Epithelial cell of proximal tubule (primary cell): Measurements from ENCODE around the gene SLAMF8. TPM values are rescaled to one million over a fixed set of nuclear protein-coding genes. Genes with fewer than 3 reads are reported as not detected.

Experiments
- DNase-seq: peaks from one replicate; pipeline ENCODE4 v3.0.0-alpha.2; 2011; ENCODE audit warnings: low read depth
- H3K4me3 ChIP-seq: 2 replicates; pipeline ENCODE4 v1.5.1; 2011; ENCODE audit warnings: low read depth, mild to moderate bottlenecking, low read length
- total RNA-seq: library from RNA; depleted of rRNA; stranded (reverse); fragments of >200 nt; gene quantifications from 2 replicates; pipeline ENCODE4 v1.2.3, GENCODE V29; 2015
- TF ChIP-seq, protein P1 (sequence below): conservative IDR thresholded peaks from 2 replicates; pipeline ENCODE4 v1.5.1; 2012; ENCODE audit warnings: low read depth, mild to moderate bottlenecking, low read length

Gene SLAMF8
- total RNA-seq, 1 donor from 2014 or later, result not detected

DNA sequence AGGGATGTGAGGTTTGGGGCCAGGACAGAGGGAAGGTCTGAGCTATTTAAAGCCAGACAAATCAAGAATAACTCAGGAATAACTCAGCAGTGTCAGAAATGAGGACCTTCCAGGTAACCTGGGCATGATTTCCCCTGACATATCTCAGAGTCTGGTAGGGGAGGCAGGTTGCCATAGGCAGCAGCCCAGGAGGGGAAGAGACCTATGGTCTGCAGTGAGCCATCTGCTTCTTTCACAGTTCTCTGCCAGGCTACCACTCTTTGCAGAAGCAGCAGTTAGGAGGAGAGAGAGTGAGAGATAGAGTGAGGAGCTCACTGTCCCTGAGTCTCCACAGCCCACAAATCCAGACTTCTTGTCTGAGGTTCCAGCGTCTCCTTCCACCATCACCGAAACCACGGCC lies 42.1 kb downstream of the SLAMF8 start:
- TF ChIP-seq, protein P1, sequence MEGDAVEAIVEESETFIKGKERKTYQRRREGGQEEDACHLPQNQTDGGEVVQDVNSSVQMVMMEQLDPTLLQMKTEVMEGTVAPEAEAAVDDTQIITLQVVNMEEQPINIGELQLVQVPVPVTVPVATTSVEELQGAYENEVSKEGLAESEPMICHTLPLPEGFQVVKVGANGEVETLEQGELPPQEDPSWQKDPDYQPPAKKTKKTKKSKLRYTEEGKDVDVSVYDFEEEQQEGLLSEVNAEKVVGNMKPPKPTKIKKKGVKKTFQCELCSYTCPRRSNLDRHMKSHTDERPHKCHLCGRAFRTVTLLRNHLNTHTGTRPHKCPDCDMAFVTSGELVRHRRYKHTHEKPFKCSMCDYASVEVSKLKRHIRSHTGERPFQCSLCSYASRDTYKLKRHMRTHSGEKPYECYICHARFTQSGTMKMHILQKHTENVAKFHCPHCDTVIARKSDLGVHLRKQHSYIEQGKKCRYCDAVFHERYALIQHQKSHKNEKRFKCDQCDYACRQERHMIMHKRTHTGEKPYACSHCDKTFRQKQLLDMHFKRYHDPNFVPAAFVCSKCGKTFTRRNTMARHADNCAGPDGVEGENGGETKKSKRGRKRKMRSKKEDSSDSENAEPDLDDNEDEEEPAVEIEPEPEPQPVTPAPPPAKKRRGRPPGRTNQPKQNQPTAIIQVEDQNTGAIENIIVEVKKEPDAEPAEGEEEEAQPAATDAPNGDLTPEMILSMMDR, result no peak
- DNase-seq, result no peak
- H3K4me3 ChIP-seq, result no peak overlapping the region

DNA sequence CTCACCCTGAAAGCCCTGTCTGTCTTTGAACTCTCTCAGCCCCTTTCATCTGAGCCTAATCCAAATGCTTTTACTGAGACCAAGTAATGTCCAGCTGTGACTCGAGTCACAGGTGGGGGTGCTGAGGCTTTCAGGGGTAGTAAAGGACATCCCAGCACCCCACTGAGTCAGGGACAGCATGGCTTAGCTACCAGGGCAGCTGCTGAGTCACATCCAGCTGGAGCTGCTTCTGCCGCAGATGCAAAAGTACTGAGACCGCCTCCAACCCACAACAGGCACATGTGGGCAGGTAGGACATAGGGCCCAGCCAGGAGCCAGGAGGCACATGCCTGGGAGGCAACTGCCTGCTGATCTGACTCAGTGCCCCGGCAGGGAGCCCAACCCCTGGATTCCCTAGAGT lies 42.5 kb downstream of the SLAMF8 start:
- DNase-seq, result no peak
- TF ChIP-seq, protein P1, result no peak
- H3K4me3 ChIP-seq, result no peak overlapping the region

DNA sequence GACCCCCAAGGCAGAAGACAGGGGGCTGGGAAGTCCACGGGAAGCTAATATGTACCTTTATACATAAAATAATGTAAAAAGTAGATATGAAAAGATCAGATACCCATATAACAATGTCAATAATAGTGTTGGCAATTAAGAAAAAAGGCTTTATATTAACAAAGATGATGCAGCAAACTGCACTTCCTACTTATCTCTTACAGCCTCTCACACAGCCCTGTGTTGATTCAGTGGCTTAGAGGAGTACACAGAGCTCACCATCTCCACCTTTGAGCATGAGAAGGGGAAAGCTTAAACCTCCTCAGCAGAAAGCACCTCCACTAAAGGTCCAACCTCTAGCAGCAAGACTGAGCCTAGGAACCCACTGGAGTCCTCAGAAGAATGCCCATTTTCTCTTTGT lies 42.9 kb downstream of the SLAMF8 start:
- TF ChIP-seq, protein P1, result no peak
- no peak for DNase-seq
- no peak overlapping the region for H3K4me3 ChIP-seq

DNA sequence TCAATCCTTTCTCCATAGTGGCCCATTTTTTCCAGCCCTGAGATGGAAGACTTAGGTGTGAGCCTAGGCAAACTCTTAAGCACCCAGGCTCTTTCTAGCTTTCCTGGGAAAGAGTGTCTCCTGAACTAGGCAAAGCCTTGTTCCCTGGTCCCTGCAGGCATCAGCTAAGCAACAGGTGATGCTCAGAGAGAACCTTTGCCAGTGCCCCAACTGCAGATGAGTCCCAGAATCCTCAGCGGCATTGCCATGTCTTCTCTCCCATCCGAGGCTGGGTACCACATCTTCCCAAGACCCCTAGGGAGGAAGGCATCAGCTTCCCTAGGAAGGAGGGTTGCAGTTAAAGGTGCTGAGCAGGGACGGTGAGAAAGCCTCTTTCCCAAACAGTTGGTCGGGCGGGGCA lies 44.0 kb downstream of the SLAMF8 start:
- H3K4me3 ChIP-seq, result no peak overlapping the region
- DNase-seq, result no peak
- TF ChIP-seq, protein P1, result no peak

DNA sequence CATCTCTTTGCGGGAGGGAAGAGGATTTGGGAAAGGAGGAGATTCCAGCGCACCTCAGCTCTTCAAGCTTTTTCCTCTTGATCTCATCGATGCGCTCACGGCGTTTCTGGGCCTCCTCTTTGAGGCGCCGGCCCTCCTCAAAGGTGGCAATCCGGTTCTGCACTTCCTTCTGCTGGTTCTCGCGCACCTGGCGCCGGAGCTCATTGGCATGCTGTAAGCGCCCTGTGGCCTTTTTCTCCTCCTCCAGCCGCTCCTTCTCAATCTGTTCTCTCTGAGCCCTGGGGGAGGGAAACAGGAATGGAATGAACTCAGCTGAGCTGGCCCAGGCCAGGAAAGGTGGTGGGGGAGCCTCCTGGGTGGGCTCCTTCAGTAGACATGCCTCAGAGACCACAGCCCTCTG lies 46.2 kb downstream of the SLAMF8 start:
- no peak for DNase-seq
- no peak overlapping the region for H3K4me3 ChIP-seq
- TF ChIP-seq, protein P1, result no peak

DNA sequence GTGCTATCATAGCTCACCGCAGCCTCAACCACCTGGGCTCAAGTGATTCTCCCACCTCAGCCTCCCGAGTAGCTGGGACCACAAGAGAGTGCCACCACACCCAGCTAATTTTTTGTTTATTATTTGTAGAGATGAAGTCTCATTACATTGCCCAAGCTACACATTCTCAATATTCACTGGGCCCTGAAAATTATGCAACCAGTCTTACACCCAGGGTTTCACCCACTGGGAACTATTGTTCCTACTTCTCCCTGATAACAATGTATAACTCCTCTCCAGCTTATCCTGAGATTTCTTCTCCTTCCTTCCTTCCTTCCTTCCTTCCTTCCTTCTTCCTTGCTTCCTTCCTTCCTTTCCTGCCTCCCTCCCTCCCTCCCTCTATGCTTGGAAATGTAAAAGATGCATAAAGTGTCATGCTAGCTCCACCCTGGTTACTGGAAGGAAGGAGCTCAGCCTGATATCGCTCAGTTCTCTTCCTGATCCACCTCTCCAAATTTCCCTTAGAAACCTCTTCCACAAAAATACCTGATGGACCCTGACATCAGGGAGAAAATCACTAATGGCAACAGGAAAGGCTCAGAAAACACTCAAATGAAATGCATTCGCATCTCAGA lies 47.0 kb downstream of the SLAMF8 start:
- DNase-seq, result no peak
- no peak overlapping the region for H3K4me3 ChIP-seq
- TF ChIP-seq, protein P1, result no peak

DNA sequence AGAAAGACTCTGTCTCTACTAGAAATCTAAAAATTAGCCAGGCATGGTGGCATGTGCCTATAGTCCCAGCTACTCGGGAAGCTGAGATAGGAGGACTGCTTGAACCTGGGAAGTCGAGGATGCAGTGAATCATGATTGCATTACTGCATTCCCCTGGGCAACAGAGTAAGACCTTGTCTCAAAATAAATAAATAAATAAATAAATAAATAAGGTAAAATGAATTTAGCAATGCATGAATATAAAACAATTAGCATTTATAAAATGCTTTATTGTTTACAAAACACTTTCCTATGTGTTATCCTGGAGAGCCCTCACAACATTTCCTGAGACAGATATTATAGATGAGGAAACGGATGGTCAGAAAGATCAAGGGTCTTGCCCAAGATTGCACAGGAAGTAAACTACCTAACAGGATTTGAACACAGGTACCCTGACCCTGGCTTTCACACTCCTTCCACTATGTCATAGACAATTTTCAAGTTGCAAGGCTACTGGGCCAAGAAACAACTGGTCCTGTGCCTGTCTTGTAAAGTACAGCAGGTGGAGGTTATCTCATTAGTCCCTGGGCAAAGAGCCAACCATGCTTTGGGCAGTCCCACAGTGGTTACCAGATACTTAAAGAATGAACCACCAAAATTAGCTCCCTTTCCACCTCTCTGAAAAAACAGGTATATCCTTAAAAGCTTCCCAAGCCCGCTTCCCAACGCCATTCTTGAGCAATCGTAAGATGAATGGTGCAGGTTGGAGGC lies 51.2 kb downstream of the SLAMF8 start:
- TF ChIP-seq, protein P1, result no peak
- DNase-seq, result no peak
- H3K4me3 ChIP-seq, result no peak overlapping the region
